Gastroesophageal sphincter (tissue), 3 donors: ENCODE results near the gene COL25A1.

Experiments
- CTCF ChIP-seq, 4 experiments: fragments of 200-600 bp in 2 of 4; fragments of 450-650 bp in 2 of 4; sonication (generic) in 1 of 4; IDR thresholded peaks; one replicate each; pipeline ENCODE4 v1.5.1; 2017 to 2019; ENCODE audit warnings: antibody characterized with exemption in 4 of 4, mild to moderate bottlenecking in 2 of 4, moderate library complexity in 2 of 4
- EP300 ChIP-seq: sonication (generic); formaldehyde crosslinking; IDR thresholded peaks from one replicate; pipeline ENCODE4 v1.6.1; 2017; ENCODE audit warnings: antibody characterized with exemption, mild to moderate bottlenecking
- POLR2A ChIP-seq, 2 donors: fragments of 450-650 bp; IDR thresholded peaks; one replicate each; pipeline ENCODE4 v1.6.1; 2017; ENCODE audit warnings: antibody characterized with exemption in 2 of 2, mild to moderate bottlenecking in 2 of 2, moderate library complexity in 1 of 2
- POLR2AphosphoS5 ChIP-seq: sonication (generic); formaldehyde crosslinking; IDR thresholded peaks from one replicate; pipeline ENCODE4 v1.6.1; 2017; ENCODE audit warnings: antibody characterized with exemption

DNA sequence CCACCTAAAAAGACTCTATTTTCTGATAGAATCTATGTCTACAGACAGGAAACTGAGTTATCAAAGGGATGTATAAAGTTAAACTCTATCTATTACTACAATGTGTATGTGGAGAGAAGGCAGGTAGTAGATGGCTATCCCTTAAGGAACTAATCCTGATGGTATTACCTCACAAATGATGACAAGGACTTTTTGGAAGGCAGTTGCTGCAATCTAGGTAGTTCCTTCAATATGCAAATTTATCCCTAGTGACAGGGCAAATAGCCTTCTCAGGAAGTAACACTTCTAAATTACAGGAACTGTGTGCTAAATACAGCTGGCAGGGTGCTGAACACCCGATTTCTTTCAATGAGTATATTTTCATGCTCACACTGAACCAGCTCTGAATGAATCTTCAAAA lies 177.4 kb downstream of the COL25A1 start:
- no peak for TF ChIP-seq CTCF (IDR thresholded peaks at IDR 0.05)
- no peak for TF ChIP-seq POLR2AphosphoS5
- no peak for TF ChIP-seq POLR2A (IDR thresholded peaks at IDR 0.05)
- TF ChIP-seq EP300: no peak
